GM12891 (cell line): ENCODE results near the gene PLCB1.

ENCODE experiments used
- POLR2A ChIP-seq: IDR thresholded peaks from 2 replicates; pipeline ENCODE4 v1.6.1; 2011; ENCODE audit warnings: low read depth, low read length, control low read depth
- POLR2AphosphoS5 ChIP-seq: IDR thresholded peaks from 2 replicates; pipeline ENCODE4 v1.6.1; 2011; ENCODE audit warnings: low read depth, low read length, control low read depth

DNA sequence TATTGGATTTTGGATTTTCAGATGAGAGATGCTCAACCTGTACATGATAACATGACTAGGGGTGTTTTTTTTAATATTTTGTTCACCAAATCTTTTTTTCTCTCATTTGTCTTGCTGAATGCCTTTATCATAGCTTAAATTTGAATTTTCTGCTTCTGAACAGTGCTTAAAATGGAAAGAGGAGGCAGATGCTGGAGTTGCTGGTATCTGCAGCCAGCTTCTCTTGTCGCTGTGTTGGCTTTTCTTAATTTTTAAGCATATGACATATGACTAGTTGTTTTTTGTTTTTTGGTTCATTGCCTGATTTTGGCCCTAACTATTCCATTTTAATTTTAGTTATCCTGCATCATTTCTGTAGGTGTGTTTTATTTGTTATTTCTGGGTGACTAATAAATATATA is 196.1 kb downstream of the PLCB1 start:
- TF ChIP-seq POLR2A: no peak
- TF ChIP-seq POLR2AphosphoS5: no peak
